IgD-negative memory B cell (primary cell): Measurements from ENCODE around the gene ELF2. TPM values are rescaled to one million over a fixed set of nuclear protein-coding genes. Genes with fewer than 3 reads are reported as not detected.
A peak's percentile ranks its signal among the peaks of the same experiment; 100 is the strongest.
"Not testable (repeated sequence)": the region's sequence is repeated elsewhere in the genome, so short reads cannot be mapped to it uniquely, and the experiment has no call there.

Source experiments
- H3K27ac Mint-ChIP-seq, 3 donors: one replicate each; pipeline ENCODE4 v1.8.0; 2020 to 2022; ENCODE audit warnings: mild to moderate bottlenecking in 3 of 3, mixed read lengths in 3 of 3, moderate library complexity in 1 of 3
- H3K27me3 Mint-ChIP-seq: one replicate; pipeline ENCODE4 v1.8.0; 2021; ENCODE audit warnings: mixed read lengths
- H3K36me3 Mint-ChIP-seq: one replicate; pipeline ENCODE4 v1.8.0; 2020; ENCODE audit warnings: mild to moderate bottlenecking, mixed read lengths
- H3K4me1 Mint-ChIP-seq, 3 donors: one replicate each; pipeline ENCODE4 v1.8.0; 2020 to 2022; ENCODE audit warnings: mixed read lengths in 3 of 3, mild to moderate bottlenecking in 1 of 3
- H3K4me3 Mint-ChIP-seq, 4 donors: one replicate each; pipeline ENCODE4 v1.8.0; 2020 to 2022; ENCODE audit warnings: mild to moderate bottlenecking in 4 of 4, mixed read lengths in 4 of 4, moderate library complexity in 3 of 4
- H3K9me3 Mint-ChIP-seq, 3 donors: one replicate each; pipeline ENCODE4 v1.8.0; 2020 to 2021; ENCODE audit warnings: mixed read lengths in 3 of 3, mild to moderate bottlenecking in 1 of 3
- polyA plus RNA-seq: library from polyadenylated mRNA; unstranded; fragments of 300-500 nt; fragmentation: Illumina TruSeq; gene quantifications from one replicate; pipeline ENCODE4 v1.2.3, GENCODE V29; 2021

Gene ELF2
- polyA plus RNA-seq: 33.7 TPM

- no peaks in the 10 kb centered on the region for H3K27me3 Mint-ChIP-seq
- H3K27ac Mint-ChIP-seq: peak within 1 kb of the TSS; percentile 94 to 99 (median 96)
- no peaks in the 10 kb centered on the region for H3K36me3 Mint-ChIP-seq
- H3K4me1 Mint-ChIP-seq: peaks cover 15 to 23% (median 21%) of the 10 kb centered on the region in 3 donors
- no peaks in the 10 kb centered on the region for H3K9me3 Mint-ChIP-seq
- H3K4me3 Mint-ChIP-seq: peak within 1 kb of the TSS; percentile 91 to 99 (median 96)
Observed at GRCh38 chr4:139177049-139177868, at the start of gene ELF2. Gene ELF2, minus strand, starts transcription at chr4:139177218. Its CDS starts 39,517 bp downstream, at chr4:139137701.

GRCh38 chr4:139223682-139224317, 46.8 kb upstream of the ELF2 start:
- H3K4me1 Mint-ChIP-seq: peaks cover 4 to 7% (median 7%) of the 10 kb centered on the region in 3 donors
- no peak overlapping the region for H3K4me3 Mint-ChIP-seq
- H3K27ac Mint-ChIP-seq: no peak overlapping the region
- H3K9me3 Mint-ChIP-seq: no peaks in the 10 kb centered on the region
- no peaks in the 10 kb centered on the region for H3K36me3 Mint-ChIP-seq
- no peaks in the 10 kb centered on the region for H3K27me3 Mint-ChIP-seq

GRCh38 chr4:139222215-139222614, 45.2 kb upstream of the ELF2 start:
- no peak overlapping the region for H3K27ac Mint-ChIP-seq
- H3K27me3 Mint-ChIP-seq: no peaks in the 10 kb centered on the region
- H3K9me3 Mint-ChIP-seq: no peaks in the 10 kb centered on the region
- H3K4me3 Mint-ChIP-seq: no peak overlapping the region
- peaks cover 4 to 7% (median 4%) of the 10 kb centered on the region in 3 donors for H3K4me1 Mint-ChIP-seq
- H3K36me3 Mint-ChIP-seq: no peaks in the 10 kb centered on the region

- H3K27ac Mint-ChIP-seq: no peak overlapping the region
- no peak overlapping the region for H3K4me3 Mint-ChIP-seq
- H3K27me3 Mint-ChIP-seq: no peaks in the 10 kb centered on the region
- H3K4me1 Mint-ChIP-seq: peaks cover 4 to 7% (median 4%) of the 10 kb centered on the region in 3 donors
- H3K9me3 Mint-ChIP-seq: no peaks in the 10 kb centered on the region
- H3K36me3 Mint-ChIP-seq: no peaks in the 10 kb centered on the region
Observed at GRCh38 chr4:139221687-139222086, 44.7 kb upstream of the ELF2 start.

GRCh38 chr4:139219450-139220055, 42.5 kb upstream of the ELF2 start:
- no peaks in the 10 kb centered on the region for H3K27me3 Mint-ChIP-seq
- no peak overlapping the region for H3K27ac Mint-ChIP-seq
- H3K9me3 Mint-ChIP-seq: no peaks in the 10 kb centered on the region
- H3K4me3 Mint-ChIP-seq: no peak overlapping the region
- H3K4me1 Mint-ChIP-seq: peaks cover 9 to 13% (median 10%) of the 10 kb centered on the region in 3 donors
- no peaks in the 10 kb centered on the region for H3K36me3 Mint-ChIP-seq

- Mint-ChIP-seq H3K27ac (peak overlapping the region in 2 of 3 donors; percentile 2 to 87), H3K9me3 (no peaks in the 10 kb centered on the region), H3K27me3 (no peaks in the 10 kb centered on the region), H3K36me3 (no peaks in the 10 kb centered on the region), H3K4me3 (peak overlapping the region in 1 of 4 donors; percentile 79), H3K4me1 (peaks cover 12 to 18% (median 16%) of the 10 kb centered on the region in 3 donors)
Observed at GRCh38 chr4:139214039-139214534, 37.1 kb upstream of the ELF2 start.

GRCh38 chr4:139213633-139214032, 36.6 kb upstream of the ELF2 start:
- not testable (repeated sequence) for H3K36me3 Mint-ChIP-seq, H3K4me3 Mint-ChIP-seq, H3K9me3 Mint-ChIP-seq, H3K27me3 Mint-ChIP-seq
- Mint-ChIP-seq H3K27ac (peak overlapping the region in 1 of 3 donors; percentile 2), H3K4me1 (peaks cover 12 to 16% (median 14%) of the 10 kb centered on the region in 3 donors)

GRCh38 chr4:139212900-139213299, 35.9 kb upstream of the ELF2 start:
- H3K27me3 Mint-ChIP-seq: no peaks in the 10 kb centered on the region
- peaks cover 12 to 16% (median 14%) of the 10 kb centered on the region in 3 donors for H3K4me1 Mint-ChIP-seq
- no peaks in the 10 kb centered on the region for H3K9me3 Mint-ChIP-seq
- H3K4me3 Mint-ChIP-seq: no peak overlapping the region
- H3K36me3 Mint-ChIP-seq: no peaks in the 10 kb centered on the region
- H3K27ac Mint-ChIP-seq: no peak overlapping the region

GRCh38 chr4:139210486-139210885, 33.5 kb upstream of the ELF2 start:
- H3K36me3 Mint-ChIP-seq: no peaks in the 10 kb centered on the region
- H3K27ac Mint-ChIP-seq: no peak overlapping the region
- H3K9me3 Mint-ChIP-seq: no peaks in the 10 kb centered on the region
- no peak overlapping the region for H3K4me3 Mint-ChIP-seq
- H3K27me3 Mint-ChIP-seq: no peaks in the 10 kb centered on the region
- H3K4me1 Mint-ChIP-seq: peaks cover 12 to 16% (median 14%) of the 10 kb centered on the region in 3 donors

GRCh38 chr4:139209470-139210063, 32.5 kb upstream of the ELF2 start:
- Mint-ChIP-seq H3K27me3 (no peaks in the 10 kb centered on the region), H3K27ac (no peak overlapping the region), H3K9me3 (no peaks in the 10 kb centered on the region), H3K4me3 (no peak overlapping the region), H3K36me3 (no peaks in the 10 kb centered on the region), H3K4me1 (peaks cover 6 to 10% (median 9%) of the 10 kb centered on the region in 3 donors)

- Mint-ChIP-seq H3K36me3 (no peaks in the 10 kb centered on the region), H3K4me3 (peak overlapping the region in 1 of 4 donors; percentile 17), H3K27me3 (no peaks in the 10 kb centered on the region), H3K27ac (no peak overlapping the region), H3K9me3 (no peaks in the 10 kb centered on the region), H3K4me1 (no peaks in the 10 kb centered on the region)
Observed at GRCh38 chr4:139208404-139208945, 31.5 kb upstream of the ELF2 start.

- no peak overlapping the region for H3K4me3 Mint-ChIP-seq
- H3K36me3 Mint-ChIP-seq: no peaks in the 10 kb centered on the region
- H3K9me3 Mint-ChIP-seq: no peaks in the 10 kb centered on the region
- no peaks in the 10 kb centered on the region for H3K4me1 Mint-ChIP-seq
- H3K27me3 Mint-ChIP-seq: no peaks in the 10 kb centered on the region
- peak overlapping the region in 1 of 3 donors; percentile 13 for H3K27ac Mint-ChIP-seq
Observed at GRCh38 chr4:139207873-139208403, 30.9 kb upstream of the ELF2 start.

GRCh38 chr4:139207247-139207646, 30.2 kb upstream of the ELF2 start:
- H3K4me1 Mint-ChIP-seq: no peaks in the 10 kb centered on the region
- H3K9me3 Mint-ChIP-seq: no peaks in the 10 kb centered on the region
- no peak overlapping the region for H3K27ac Mint-ChIP-seq
- H3K4me3 Mint-ChIP-seq: no peak overlapping the region
- H3K36me3 Mint-ChIP-seq: no peaks in the 10 kb centered on the region
- H3K27me3 Mint-ChIP-seq: no peaks in the 10 kb centered on the region

GRCh38 chr4:139202991-139203390, 26.0 kb upstream of the ELF2 start:
- H3K9me3 Mint-ChIP-seq: peaks cover 0 to 4% (median 2%) of the 10 kb centered on the region in 3 donors

More at GRCh38 chr4:139202991-139203390, 26.0 kb upstream of the ELF2 start:
- peaks cover 0 to 1% (median 0%) of the 10 kb centered on the region in 3 donors for H3K4me1 Mint-ChIP-seq
- H3K27ac Mint-ChIP-seq: no peak overlapping the region
- no peaks in the 10 kb centered on the region for H3K36me3 Mint-ChIP-seq
- peaks cover 6% of the 10 kb centered on the region for H3K27me3 Mint-ChIP-seq
- H3K4me3 Mint-ChIP-seq: no peak overlapping the region
